BE2C (cell line): ENCODE results near the gene ZNF664.
"Not testable (repeated sequence)": the region's sequence is repeated elsewhere in the genome, so short reads cannot be mapped to it uniquely, and the experiment has no call there.

Experiments
- DNase-seq: peaks from one replicate; pipeline ENCODE4 v3.0.0-alpha.2; 2020
- H3K27me3 ChIP-seq: fragments of 250-450 bp; sonication (Bioruptor Pico); 2 replicates; pipeline ENCODE4 v1.5.1; 2020; ENCODE audit warnings: mild to moderate bottlenecking
- H3K36me3 ChIP-seq: fragments of 250-450 bp; sonication (Bioruptor Pico); 2 replicates; pipeline ENCODE4 v1.5.1; 2020; ENCODE audit warnings: mild to moderate bottlenecking
- H3K4me1 ChIP-seq: fragments of 250-450 bp; sonication (Bioruptor Pico); 2 replicates; pipeline ENCODE4 v1.5.1; 2020
- H3K4me3 ChIP-seq: 2 replicates; pipeline ENCODE4 v1.5.1; 2011; ENCODE audit warnings: low read depth, low read length
- H3K9me3 ChIP-seq: fragments of 250-450 bp; sonication (Bioruptor Pico); 2 replicates; pipeline ENCODE4 v1.5.1; 2020
- TF ChIP-seq, protein P1 (sequence below): IDR thresholded peaks from 2 replicates; pipeline ENCODE4 v1.5.1; 2012; ENCODE audit warnings: mild to moderate bottlenecking, low read depth, low read length

Gene ZNF664

GRCh38 chr12:123944696-123945095 is 28.3 kb upstream of the ZNF664 start:
- H3K27me3 ChIP-seq, result no peaks in the 10 kb centered on the region
- no peaks in the 10 kb centered on the region; the same call in 1 of the 2 replicates for H3K4me1 ChIP-seq
- TF ChIP-seq, protein P1, sequence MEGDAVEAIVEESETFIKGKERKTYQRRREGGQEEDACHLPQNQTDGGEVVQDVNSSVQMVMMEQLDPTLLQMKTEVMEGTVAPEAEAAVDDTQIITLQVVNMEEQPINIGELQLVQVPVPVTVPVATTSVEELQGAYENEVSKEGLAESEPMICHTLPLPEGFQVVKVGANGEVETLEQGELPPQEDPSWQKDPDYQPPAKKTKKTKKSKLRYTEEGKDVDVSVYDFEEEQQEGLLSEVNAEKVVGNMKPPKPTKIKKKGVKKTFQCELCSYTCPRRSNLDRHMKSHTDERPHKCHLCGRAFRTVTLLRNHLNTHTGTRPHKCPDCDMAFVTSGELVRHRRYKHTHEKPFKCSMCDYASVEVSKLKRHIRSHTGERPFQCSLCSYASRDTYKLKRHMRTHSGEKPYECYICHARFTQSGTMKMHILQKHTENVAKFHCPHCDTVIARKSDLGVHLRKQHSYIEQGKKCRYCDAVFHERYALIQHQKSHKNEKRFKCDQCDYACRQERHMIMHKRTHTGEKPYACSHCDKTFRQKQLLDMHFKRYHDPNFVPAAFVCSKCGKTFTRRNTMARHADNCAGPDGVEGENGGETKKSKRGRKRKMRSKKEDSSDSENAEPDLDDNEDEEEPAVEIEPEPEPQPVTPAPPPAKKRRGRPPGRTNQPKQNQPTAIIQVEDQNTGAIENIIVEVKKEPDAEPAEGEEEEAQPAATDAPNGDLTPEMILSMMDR, result no peak
- no peaks in the 10 kb centered on the region; the same call in 1 of the 2 replicates for H3K36me3 ChIP-seq
- no peak overlapping the region for H3K4me3 ChIP-seq
- H3K9me3 ChIP-seq, result no peaks in the 10 kb centered on the region
- no peak for DNase-seq

- TF ChIP-seq, protein P1, result no peak
- Histone ChIP-seq H3K4me1 (no peaks in the 10 kb centered on the region; the same call in 1 of the 2 replicates), H3K4me3 (no peak overlapping the region), H3K9me3 (no peaks in the 10 kb centered on the region), H3K36me3 (no peaks in the 10 kb centered on the region; the same call in 1 of the 2 replicates), H3K27me3 (no peaks in the 10 kb centered on the region)
- DNase-seq, result no peak
Measured at GRCh38 chr12:123945287-123946151, 27.5 kb upstream of the ZNF664 start.

- H3K4me1 ChIP-seq, result no peaks in the 10 kb centered on the region; the same call in 1 of the 2 replicates
- DNase-seq, result no peak
- no peak overlapping the region for H3K4me3 ChIP-seq
- H3K9me3 ChIP-seq, result no peaks in the 10 kb centered on the region
- H3K27me3 ChIP-seq, result no peaks in the 10 kb centered on the region
- TF ChIP-seq, protein P1, result no peak
- H3K36me3 ChIP-seq, result no peaks in the 10 kb centered on the region; the same call in 1 of the 2 replicates
Measured at GRCh38 chr12:123946152-123946515, 26.9 kb upstream of the ZNF664 start.

- not testable (repeated sequence) for H3K27me3 ChIP-seq, H3K9me3 ChIP-seq, H3K36me3 ChIP-seq, H3K4me1 ChIP-seq, H3K4me3 ChIP-seq, DNase-seq
Measured at GRCh38 chr12:123946516-123947505, 26.2 kb upstream of the ZNF664 start.

GRCh38 chr12:123947531-123947930 is 25.5 kb upstream of the ZNF664 start:
- H3K4me3 ChIP-seq, result not testable (repeated sequence)

GRCh38 chr12:123948401-123948795 is 24.6 kb upstream of the ZNF664 start:
- TF ChIP-seq, protein P1, result no peak
- no peak for DNase-seq
- no peaks in the 10 kb centered on the region; the same call in 1 of the 2 replicates for H3K4me1 ChIP-seq
- no peak overlapping the region for H3K4me3 ChIP-seq
- H3K27me3 ChIP-seq, result no peaks in the 10 kb centered on the region
- no peaks in the 10 kb centered on the region for H3K36me3 ChIP-seq
- H3K9me3 ChIP-seq, result no peaks in the 10 kb centered on the region

More at GRCh38 chr12:123947531-123947930, 25.5 kb upstream of the ZNF664 start:
- not testable (repeated sequence) for H3K4me1 ChIP-seq, DNase-seq, H3K36me3 ChIP-seq, H3K27me3 ChIP-seq, H3K9me3 ChIP-seq
